Calu3 (cell line): ENCODE data around the gene CD8B2. TPM values are rescaled to one million over a fixed set of nuclear protein-coding genes. Genes with fewer than 3 reads are reported as not detected.
"Not testable (repeated sequence)": the region's sequence is repeated elsewhere in the genome, so short reads cannot be mapped to it uniquely, and the experiment has no call there.

Experiments
- BruUV-seq: library from RNA; stranded (reverse); fragments of 400-500 nt; replicated peaks from 2 replicates; lab custom pipeline; 2021; lab: Mats Ljungman, UMichigan
- CTCF ChIA-PET: fragments of 300-600 bp; sonication (Branson Sonifier 250); formaldehyde crosslinking; loops from one replicate; lab custom pipeline; 2022; ENCODE audit warnings: antibody characterized with exemption; lab: Charles Lee
- DNase-seq: peaks from one replicate; pipeline ENCODE4 v3.0.0; 2022
- H3K27ac Mint-ChIP-seq: one replicate; pipeline ENCODE4 v1.8.0; 2022; ENCODE audit warnings: mixed read lengths; ENCODE audit not compliant: unreplicated experiment
- H3K27me3 Mint-ChIP-seq: one replicate; pipeline ENCODE4 v1.8.0; 2022; ENCODE audit warnings: mixed read lengths; ENCODE audit not compliant: unreplicated experiment
- H3K36me3 Mint-ChIP-seq: one replicate; pipeline ENCODE4 v1.8.0; 2022; ENCODE audit warnings: mild to moderate bottlenecking, moderate library complexity, mixed read lengths; ENCODE audit not compliant: insufficient read depth, unreplicated experiment
- H3K4me1 Mint-ChIP-seq: one replicate; pipeline ENCODE4 v1.8.0; 2022; ENCODE audit warnings: mild to moderate bottlenecking, low read depth, mixed read lengths; ENCODE audit not compliant: unreplicated experiment
- H3K4me3 Mint-ChIP-seq: one replicate; pipeline ENCODE4 v1.8.0; 2022; ENCODE audit warnings: mild to moderate bottlenecking, low read depth, moderate library complexity, mixed read lengths; ENCODE audit not compliant: unreplicated experiment
- H3K9me3 Mint-ChIP-seq: one replicate; pipeline ENCODE4 v1.8.0; 2022; ENCODE audit warnings: low read depth, mixed read lengths; ENCODE audit not compliant: unreplicated experiment
- CTCF ChIP-seq: fragments of 200-600 bp; IDR thresholded peaks from one replicate; pipeline ENCODE4 v1.8.0; 2022; ENCODE audit warnings: antibody characterized with exemption; ENCODE audit not compliant: unreplicated experiment
- intact Hi-C: fragments of 100-400 bp; cut with micrococcal nuclease; formaldehyde crosslinking; loops from one replicate; pipeline ENCODE4 v1.10.0; 2022; ENCODE audit not compliant: unreplicated experiment
- total RNA-seq: library from RNA; stranded (reverse); gene quantifications from 2 replicates; pipeline ENCODE4 v1.2.3, GENCODE V29; 2022

Gene CD8B2
- total RNA-seq, 1 experiment from 2014 or later: not detected

GRCh38 chr2:106554411-106554810, 67.2 kb downstream of the CD8B2 start:
- peaks cover 14% of the 10 kb centered on the region for H3K27me3 Mint-ChIP-seq
- no TSS peak for BruUV-seq
- no peaks in the 10 kb centered on the region for H3K36me3 Mint-ChIP-seq
- H3K27ac Mint-ChIP-seq: no peak overlapping the region
- H3K4me1 Mint-ChIP-seq: peaks cover 2% of the 10 kb centered on the region
- CTCF ChIA-PET: no interaction called here
- intact Hi-C loops: no loop called here
- no peak for DNase-seq
- no peak for TF ChIP-seq CTCF
- H3K9me3 Mint-ChIP-seq: no peaks in the 10 kb centered on the region
- H3K4me3 Mint-ChIP-seq: no peak overlapping the region

- no peaks in the 10 kb centered on the region for H3K36me3 Mint-ChIP-seq
- BruUV-seq: no TSS peak
- H3K4me1 Mint-ChIP-seq: peaks cover 8% of the 10 kb centered on the region
- TF ChIP-seq CTCF: no peak
- intact Hi-C loops: no loop called here
- peaks cover 14% of the 10 kb centered on the region for H3K27me3 Mint-ChIP-seq
- CTCF ChIA-PET: no interaction called here
- no peak overlapping the region for H3K4me3 Mint-ChIP-seq
- DNase-seq: no peak
- no peaks in the 10 kb centered on the region for H3K9me3 Mint-ChIP-seq
- no peak overlapping the region for H3K27ac Mint-ChIP-seq
These were observed 67.9 kb downstream of the CD8B2 start for GRCh38 chr2:106555053-106555452.

- H3K27ac Mint-ChIP-seq, DNase-seq, H3K9me3 Mint-ChIP-seq, H3K4me3 Mint-ChIP-seq, H3K36me3 Mint-ChIP-seq, BruUV-seq, CTCF ChIA-PET, intact Hi-C loops: not testable (repeated sequence)
- Mint-ChIP-seq H3K27me3 (peaks cover 15% of the 10 kb centered on the region), H3K4me1 (peaks cover 16% of the 10 kb centered on the region)
These were observed 72.6 kb downstream of the CD8B2 start for GRCh38 chr2:106559786-106560185.

- H3K4me3 Mint-ChIP-seq: no peak overlapping the region
- intact Hi-C loops: no loop called here
These were observed 73.6 kb downstream of the CD8B2 start for GRCh38 chr2:106560773-106561172.

More at GRCh38 chr2:106560773-106561172, 73.6 kb downstream of the CD8B2 start:
- Mint-ChIP-seq H3K36me3 (no peaks in the 10 kb centered on the region), H3K9me3 (no peaks in the 10 kb centered on the region), H3K27ac (no peak overlapping the region), H3K27me3 (peaks cover 18% of the 10 kb centered on the region), H3K4me1 (peaks cover 16% of the 10 kb centered on the region)
- TF ChIP-seq CTCF: no peak
- no TSS peak for BruUV-seq
- CTCF ChIA-PET: no interaction called here
- DNase-seq: no peak
